Measurements from ENCODE around the gene GRID2IP.

The GRID2IP gene

GRCh38 chr7:6447581-6448199 is 103.6 kb downstream of the GRID2IP start, which contains the start of gene DAGLB:
DAGLB (minus strand) TSS chr7:6447954; CDS start chr7:6447842, 112 bp downstream.
- peak; percentile 99 for DNase-seq (ENCODE audit: low spot score)
